Measurements from ENCODE around the gene SMKR1. TPM values are rescaled to one million over a fixed set of nuclear protein-coding genes. Genes with fewer than 3 reads are reported as not detected.
"Not testable (repeated sequence)": the region's sequence is repeated elsewhere in the genome, so short reads cannot be mapped to it uniquely, and the experiment has no call there.

SMKR1 gene
- total RNA-seq, 2 donors from 2014 or later, result 4.0 to 4.3 TPM

DNA sequence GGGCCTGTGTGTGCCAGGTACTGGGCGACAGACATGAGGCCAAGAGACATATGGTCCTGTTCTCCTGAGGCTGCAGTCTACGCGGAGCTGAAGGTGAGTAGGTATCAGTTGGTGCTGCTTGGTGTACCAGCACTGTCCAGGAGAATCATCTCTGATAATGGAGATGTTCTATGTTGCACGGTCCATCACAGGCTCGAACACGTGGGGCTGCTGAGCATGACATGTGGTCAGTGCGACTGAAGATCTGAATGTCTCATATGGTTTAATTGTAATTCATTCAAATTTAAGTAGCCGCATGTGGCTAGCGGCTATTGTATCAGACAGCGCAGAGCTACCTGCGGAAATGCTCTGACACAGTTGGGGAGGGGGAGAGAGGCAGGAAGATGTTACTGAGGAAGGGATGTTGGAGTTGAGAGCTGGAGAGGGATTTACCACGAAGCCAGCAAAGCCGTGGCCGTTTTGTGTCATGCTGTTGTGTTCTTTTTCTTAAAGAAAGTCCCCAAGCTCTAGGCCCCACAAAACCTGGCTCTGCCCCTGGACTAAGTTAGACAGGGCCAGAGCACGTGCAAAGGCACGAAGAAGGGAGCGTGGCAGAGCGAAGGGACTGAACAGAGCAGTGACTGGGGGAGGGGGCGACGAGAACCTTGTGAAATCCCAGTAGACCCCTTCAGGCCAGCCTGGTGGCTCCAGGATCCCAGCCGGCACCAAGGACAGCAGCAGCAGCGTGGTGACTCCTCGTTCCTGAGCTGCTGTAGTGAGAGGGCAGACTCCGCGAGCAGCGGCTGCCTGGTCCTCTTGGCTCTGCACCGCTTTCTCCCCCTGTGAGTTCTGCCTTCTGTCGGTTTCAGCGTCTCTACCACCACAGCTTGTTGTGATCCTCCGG lies 20.0 kb downstream of the SMKR1 start:
- peaks cover 55% of the 10 kb centered on the region for H3K27me3 Mint-ChIP-seq (ENCODE audit: low read depth)
- no peak for DNase-seq
- no peak overlapping the region for H3K27ac Mint-ChIP-seq
- no peak for ATAC-seq (replicated peaks in 1 of 2)
- no peak overlapping the region for H3K4me3 Mint-ChIP-seq
- peaks cover 7% of the 10 kb centered on the region for H3K4me1 Mint-ChIP-seq (ENCODE audit: low read depth)
- no peaks in the 10 kb centered on the region for H3K9me3 Mint-ChIP-seq
- no peaks in the 10 kb centered on the region for H3K36me3 Mint-ChIP-seq (ENCODE audit: insufficient read depth in 2 of 2)

DNA sequence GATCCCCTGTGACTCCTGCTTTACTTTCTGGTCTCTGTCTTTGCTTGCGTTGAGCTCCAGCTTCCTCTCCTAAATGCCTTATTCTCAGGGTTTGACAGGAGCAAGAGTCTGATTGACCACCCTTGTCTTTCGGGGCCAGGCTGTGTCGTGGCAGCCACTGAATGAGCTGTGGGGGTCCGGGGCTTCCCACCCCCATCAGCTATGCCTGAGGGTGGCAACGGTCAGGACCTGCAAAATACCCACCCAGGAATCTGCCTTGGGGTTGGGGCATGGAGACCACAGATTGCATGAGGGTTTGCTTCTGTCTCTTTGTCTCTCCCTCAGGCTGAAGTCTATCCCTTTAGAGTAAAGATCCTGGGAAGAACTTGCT lies 20.6 kb downstream of the SMKR1 start:
- DNase-seq (no peak), ATAC-seq (replicated peaks in 1 of 2) (no peak)
- Mint-ChIP-seq H3K4me1 (ENCODE audit: low read depth) (peaks cover 7% of the 10 kb centered on the region), H3K4me3 (no peak overlapping the region), H3K27ac (no peak overlapping the region), H3K27me3 (ENCODE audit: low read depth) (peaks cover 57% of the 10 kb centered on the region), H3K9me3 (no peaks in the 10 kb centered on the region), H3K36me3 (ENCODE audit: insufficient read depth in 2 of 2) (no peaks in the 10 kb centered on the region)

- H3K4me3 Mint-ChIP-seq, result no peak overlapping the region
- no peak overlapping the region for H3K27ac Mint-ChIP-seq
- H3K9me3 Mint-ChIP-seq, result no peaks in the 10 kb centered on the region
- ATAC-seq (replicated peaks in 1 of 2), result no peak
- no peak for DNase-seq
- no peaks in the 10 kb centered on the region for H3K36me3 Mint-ChIP-seq (ENCODE audit: insufficient read depth in 2 of 2)
- H3K4me1 Mint-ChIP-seq (ENCODE audit: low read depth), result peaks cover 7% of the 10 kb centered on the region
- peaks cover 57% of the 10 kb centered on the region for H3K27me3 Mint-ChIP-seq (ENCODE audit: low read depth)
Observed at GRCh38 chr7:129523924-129524323, 21.6 kb downstream of the SMKR1 start.

GRCh38 chr7:129524405-129524804 lies 22.1 kb downstream of the SMKR1 start:
- not testable (repeated sequence) for ATAC-seq (replicated peaks in 1 of 2); DNase-seq

GRCh38 chr7:129525225-129525862 lies 23.0 kb downstream of the SMKR1 start:
- no peaks in the 10 kb centered on the region for H3K36me3 Mint-ChIP-seq (ENCODE audit: insufficient read depth in 2 of 2)
- no peak overlapping the region for H3K4me3 Mint-ChIP-seq
- ATAC-seq (replicated peaks in 1 of 2) (no peak), DNase-seq (no peak)
- no peak overlapping the region for H3K27ac Mint-ChIP-seq
- H3K4me1 Mint-ChIP-seq (ENCODE audit: low read depth), result peaks cover 15% of the 10 kb centered on the region
- H3K9me3 Mint-ChIP-seq, result no peaks in the 10 kb centered on the region
- peaks cover 51% of the 10 kb centered on the region for H3K27me3 Mint-ChIP-seq (ENCODE audit: low read depth)

More at GRCh38 chr7:129524405-129524804, 22.1 kb downstream of the SMKR1 start:
- not testable (repeated sequence) for H3K9me3 Mint-ChIP-seq; H3K27ac Mint-ChIP-seq; H3K4me1 Mint-ChIP-seq (ENCODE audit: low read depth); H3K36me3 Mint-ChIP-seq (ENCODE audit: insufficient read depth in 2 of 2); H3K4me3 Mint-ChIP-seq
- peaks cover 56% of the 10 kb centered on the region for H3K27me3 Mint-ChIP-seq (ENCODE audit: low read depth)

- no peak for ATAC-seq (replicated peaks in 1 of 2)
- Mint-ChIP-seq H3K27ac (no peak overlapping the region), H3K36me3 (ENCODE audit: insufficient read depth in 2 of 2) (no peaks in the 10 kb centered on the region), H3K27me3 (ENCODE audit: low read depth) (peaks cover 37% of the 10 kb centered on the region), H3K4me3 (no peak overlapping the region), H3K4me1 (ENCODE audit: low read depth) (peaks cover 30% of the 10 kb centered on the region), H3K9me3 (no peaks in the 10 kb centered on the region)
- no peak for DNase-seq
Observed at GRCh38 chr7:129529643-129530042, 27.3 kb downstream of the SMKR1 start.

DNA sequence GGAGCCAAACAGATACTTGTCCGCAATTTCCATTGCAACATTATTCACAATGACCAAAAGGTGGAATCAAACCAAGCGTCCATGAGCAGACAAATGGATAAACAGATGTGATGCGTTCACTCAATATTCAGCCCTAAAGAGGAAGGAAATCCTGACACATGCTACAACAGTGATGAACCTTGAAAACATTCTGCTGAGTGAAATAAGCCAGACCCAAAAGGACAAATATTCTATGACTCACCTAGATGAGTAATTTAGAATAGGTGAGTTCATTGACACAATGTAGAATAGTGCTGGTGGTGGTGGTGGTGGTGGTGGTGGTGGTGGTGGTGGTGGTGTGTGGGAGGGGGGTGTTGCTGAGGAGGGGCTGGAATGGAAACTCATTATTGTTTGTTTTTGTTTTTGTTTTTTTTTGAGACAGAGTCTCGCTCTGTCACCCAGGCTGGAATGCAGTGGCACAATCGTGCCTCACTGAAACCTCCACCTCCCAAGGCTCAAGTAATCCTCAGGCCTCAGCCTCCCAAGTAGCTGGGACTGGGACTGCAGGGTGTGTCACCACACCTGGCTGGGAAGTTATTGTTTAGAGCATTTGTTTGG lies 28.6 kb downstream of the SMKR1 start:
- peak; percentile 99 for ATAC-seq (replicated peaks in 1 of 2)
- DNase-seq, result peak; percentile 66 to 72
- Mint-ChIP-seq H3K36me3 (ENCODE audit: insufficient read depth in 2 of 2) (no peaks in the 10 kb centered on the region), H3K4me3 (peak overlapping the region in 1 of 2 donors; percentile 16), H3K27me3 (ENCODE audit: low read depth) (peaks cover 28% of the 10 kb centered on the region), H3K9me3 (no peaks in the 10 kb centered on the region), H3K27ac (peak overlapping the region; percentile 73), H3K4me1 (ENCODE audit: low read depth) (peaks cover 28% of the 10 kb centered on the region)

DNA sequence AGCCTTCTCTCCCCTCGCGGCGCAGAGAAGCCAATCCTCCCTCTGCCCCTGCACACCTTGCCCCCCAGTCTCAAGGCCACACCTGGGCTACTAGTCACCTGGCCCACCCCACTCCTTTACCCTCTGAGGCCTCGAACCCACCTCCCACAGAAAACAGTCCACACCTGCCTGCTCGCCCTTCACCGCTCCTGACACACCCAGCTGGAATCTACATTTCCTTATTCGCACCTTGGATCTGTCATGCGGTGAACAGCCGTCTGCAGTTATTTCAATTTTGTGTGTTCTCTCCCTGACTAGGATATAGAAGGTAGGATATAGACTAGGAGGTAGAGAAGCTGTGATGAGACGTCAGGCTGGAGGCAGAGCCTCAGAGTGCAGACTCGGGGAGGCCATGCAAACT lies 29.4 kb downstream of the SMKR1 start:
- Mint-ChIP-seq H3K36me3 (ENCODE audit: insufficient read depth in 2 of 2) (no peaks in the 10 kb centered on the region), H3K9me3 (no peaks in the 10 kb centered on the region), H3K27ac (no peak overlapping the region), H3K27me3 (ENCODE audit: low read depth) (peaks cover 22% of the 10 kb centered on the region), H3K4me1 (ENCODE audit: low read depth) (peaks cover 35% of the 10 kb centered on the region), H3K4me3 (no peak overlapping the region)
- ATAC-seq (replicated peaks in 1 of 2), result no peak
- DNase-seq, result no peak

DNA sequence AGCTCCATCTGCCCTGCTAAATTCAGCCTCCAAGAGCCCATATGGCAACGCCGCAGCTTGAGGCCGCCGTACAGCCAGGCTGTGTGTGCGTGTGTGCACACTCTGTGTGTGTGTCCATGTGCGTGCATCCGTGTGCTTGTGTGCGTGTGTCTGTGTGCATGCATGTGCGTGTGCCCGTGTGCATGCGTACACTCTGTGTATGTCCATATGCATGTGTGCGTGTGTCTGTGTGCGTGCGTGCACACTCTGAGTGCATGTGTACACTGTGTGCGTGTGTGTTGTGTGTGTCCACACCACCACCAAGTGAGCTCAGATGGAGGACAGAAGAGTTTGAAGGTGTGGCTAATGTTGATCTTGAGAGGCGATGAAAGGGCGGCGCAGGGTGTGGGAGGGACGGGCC lies 30.0 kb downstream of the SMKR1 start:
- Mint-ChIP-seq H3K9me3 (no peaks in the 10 kb centered on the region), H3K36me3 (ENCODE audit: insufficient read depth in 2 of 2) (no peaks in the 10 kb centered on the region), H3K4me1 (ENCODE audit: low read depth) (peaks cover 35% of the 10 kb centered on the region), H3K4me3 (no peak overlapping the region), H3K27ac (no peak overlapping the region), H3K27me3 (ENCODE audit: low read depth) (peaks cover 16% of the 10 kb centered on the region)
- no peak for DNase-seq
- no peak for ATAC-seq (replicated peaks in 1 of 2)

- not testable (repeated sequence) for ATAC-seq (replicated peaks in 1 of 2)
Observed at GRCh38 chr7:129534558-129535274, 32.4 kb downstream of the SMKR1 start.

GRCh38 chr7:129535896-129536295 lies 33.6 kb downstream of the SMKR1 start:
- Mint-ChIP-seq H3K9me3 (no peaks in the 10 kb centered on the region), H3K27me3 (ENCODE audit: low read depth) (peaks cover 16% of the 10 kb centered on the region), H3K36me3 (ENCODE audit: insufficient read depth in 2 of 2) (no peaks in the 10 kb centered on the region), H3K4me1 (ENCODE audit: low read depth) (peaks cover 23% of the 10 kb centered on the region), H3K4me3 (peak overlapping the region; percentile 53 to 72), H3K27ac (no peak overlapping the region)
- DNase-seq (peak; percentile 28 to 38), ATAC-seq (replicated peaks in 1 of 2) (peak; percentile 45 to 46)

More at GRCh38 chr7:129534558-129535274, 32.4 kb downstream of the SMKR1 start:
- H3K4me3 Mint-ChIP-seq; DNase-seq; H3K9me3 Mint-ChIP-seq; H3K36me3 Mint-ChIP-seq (ENCODE audit: insufficient read depth in 2 of 2); H3K27ac Mint-ChIP-seq: not testable (repeated sequence)
- Mint-ChIP-seq H3K4me1 (ENCODE audit: low read depth) (peaks cover 34% of the 10 kb centered on the region), H3K27me3 (ENCODE audit: low read depth) (peaks cover 15% of the 10 kb centered on the region)

DNA sequence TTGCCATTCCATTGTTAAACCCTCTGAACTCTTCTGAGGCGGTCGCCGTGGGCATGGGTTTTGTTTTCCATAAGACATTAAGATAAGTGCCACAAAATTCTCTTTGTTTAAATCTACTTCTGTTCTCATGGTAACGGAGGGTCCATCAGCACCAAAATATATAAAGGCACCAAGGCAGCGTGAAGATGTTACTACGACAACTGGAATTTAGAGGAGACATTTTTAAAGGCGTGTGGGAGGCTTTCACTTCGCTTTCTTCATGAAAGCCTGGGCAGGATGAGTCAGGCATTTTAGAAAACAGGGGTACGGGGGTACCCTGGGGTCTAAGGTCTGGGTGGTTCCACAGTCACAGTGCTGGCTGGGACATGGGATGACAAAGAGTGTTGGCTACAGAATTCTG lies 34.0 kb downstream of the SMKR1 start:
- Mint-ChIP-seq H3K27me3 (ENCODE audit: low read depth) (peaks cover 20% of the 10 kb centered on the region), H3K4me3 (peak overlapping the region; percentile 53 to 72), H3K4me1 (ENCODE audit: low read depth) (peaks cover 19% of the 10 kb centered on the region), H3K27ac (no peak overlapping the region), H3K9me3 (no peaks in the 10 kb centered on the region), H3K36me3 (ENCODE audit: insufficient read depth in 2 of 2) (no peaks in the 10 kb centered on the region)
- DNase-seq (peak in 1 of 2 donors; percentile 23), ATAC-seq (replicated peaks in 1 of 2) (peak; percentile 38 to 58)

DNA sequence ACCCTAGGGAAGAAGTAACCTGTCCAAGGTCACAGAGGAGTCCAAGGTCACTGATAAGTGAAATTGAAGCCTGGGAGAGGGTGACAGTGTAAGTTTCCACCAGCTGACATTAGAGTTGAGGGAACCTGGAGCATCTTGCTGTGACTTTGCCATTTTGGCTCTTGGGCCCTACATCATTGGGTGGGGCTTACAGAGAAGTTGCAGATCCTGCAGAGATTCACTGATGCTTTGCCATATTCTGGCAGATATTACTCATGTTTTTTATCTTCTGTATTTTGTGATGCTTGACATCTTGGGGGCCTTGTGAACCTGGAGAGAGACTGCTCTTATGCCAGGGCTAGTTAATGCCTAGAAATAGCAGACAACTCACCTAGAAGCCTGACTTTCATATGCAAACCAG lies 36.5 kb downstream of the SMKR1 start:
- Mint-ChIP-seq H3K27me3 (ENCODE audit: low read depth) (peaks cover 12% of the 10 kb centered on the region), H3K4me1 (ENCODE audit: low read depth) (peaks cover 13% of the 10 kb centered on the region), H3K9me3 (no peaks in the 10 kb centered on the region), H3K27ac (no peak overlapping the region), H3K36me3 (ENCODE audit: insufficient read depth in 2 of 2) (no peaks in the 10 kb centered on the region), H3K4me3 (no peak overlapping the region)
- DNase-seq (no peak), ATAC-seq (replicated peaks in 1 of 2) (no peak)

Data from activated T-cell treated with anti-CD3 and anti-CD28 coated beads, Interleukin-2, amount 50 U/mL, for 72 hours (primary cell).